GM21528 (cell line): ENCODE results near the gene PLPPR4.
"Not testable (repeated sequence)": the region's sequence is repeated elsewhere in the genome, so short reads cannot be mapped to it uniquely, and the experiment has no call there.

Experiments
- ATAC-seq: cut with Tn5 transposase; IDR thresholded peaks from one replicate; pipeline ENCODE4 v1.9.1; 2021; ENCODE audit warnings: mild to moderate bottlenecking, moderate library complexity; ENCODE audit not compliant: unreplicated experiment, low FRiP score

PLPPR4 gene

GRCh38 chr1:99268021-99268420 lies 3.7 kb downstream of the PLPPR4 start:
- no peak for ATAC-seq

GRCh38 chr1:99269321-99269720 lies 5.0 kb downstream of the PLPPR4 start:
- ATAC-seq: no peak

GRCh38 chr1:99270646-99271045 lies 6.4 kb downstream of the PLPPR4 start:
- no peak for ATAC-seq

GRCh38 chr1:99271249-99271648 lies 7.0 kb downstream of the PLPPR4 start:
- no peak for ATAC-seq

- ATAC-seq: no peak
Measured at GRCh38 chr1:99277066-99277465, 12.8 kb downstream of the PLPPR4 start.

- no peak for ATAC-seq
Measured at GRCh38 chr1:99279525-99279924, 15.2 kb downstream of the PLPPR4 start.

GRCh38 chr1:99281105-99281504 lies 16.8 kb downstream of the PLPPR4 start:
- ATAC-seq: no peak

- no peak for ATAC-seq
Measured at GRCh38 chr1:99282536-99282935, 18.2 kb downstream of the PLPPR4 start.

GRCh38 chr1:99283521-99283920 lies 19.2 kb downstream of the PLPPR4 start:
- not testable (repeated sequence) for ATAC-seq

GRCh38 chr1:99292886-99293285 lies 28.6 kb downstream of the PLPPR4 start:
- no peak for ATAC-seq

- no peak for ATAC-seq
Measured at GRCh38 chr1:99297923-99298322, 33.6 kb downstream of the PLPPR4 start.

- ATAC-seq: no peak
Measured at GRCh38 chr1:99304725-99305282, 40.5 kb downstream of the PLPPR4 start.

- no peak for ATAC-seq
Measured at GRCh38 chr1:99305626-99306025, 41.3 kb downstream of the PLPPR4 start.

GRCh38 chr1:99306056-99306455 lies 41.8 kb downstream of the PLPPR4 start:
- ATAC-seq: no peak

- no peak for ATAC-seq
Measured at GRCh38 chr1:99306644-99307043, 42.4 kb downstream of the PLPPR4 start.

GRCh38 chr1:99315305-99315704 lies 51.0 kb downstream of the PLPPR4 start:
- ATAC-seq: no peak

- ATAC-seq: no peak
Measured at GRCh38 chr1:99326215-99326949, 62.1 kb downstream of the PLPPR4 start.

- ATAC-seq: no peak
Measured at GRCh38 chr1:99327357-99327756, 63.1 kb downstream of the PLPPR4 start.

- ATAC-seq: no peak
Measured at GRCh38 chr1:99328171-99328570, 63.9 kb downstream of the PLPPR4 start.

GRCh38 chr1:99331083-99331482 lies 66.8 kb downstream of the PLPPR4 start:
- no peak for ATAC-seq

- ATAC-seq: no peak
Measured at GRCh38 chr1:99331636-99332035, 67.3 kb downstream of the PLPPR4 start.

- ATAC-seq: no peak
Measured at GRCh38 chr1:99332561-99332960, 68.3 kb downstream of the PLPPR4 start.
